Effector memory CD8-positive, alpha-beta T cell (primary cell): ENCODE measurements around the gene PNCK.
"Not testable (repeated sequence)": the region's sequence is repeated elsewhere in the genome, so short reads cannot be mapped to it uniquely, and the experiment has no call there.

Source experiments
- ATAC-seq: fragments of 150-1000 bp; cut with Tn5 transposase; replicated peaks from 2 replicates; pipeline ENCODE4 v1.10.0; 2021; ENCODE audit warnings: mild to moderate bottlenecking, moderate library complexity
- DNase-seq, 3 experiments: peaks; one replicate each; pipeline ENCODE4 v3.0.0; 2021
- H3K27ac Mint-ChIP-seq, 2 donors: one replicate each; pipeline ENCODE4 v1.8.0; 2022; ENCODE audit warnings: mild to moderate bottlenecking in 2 of 2, mixed read lengths in 2 of 2, moderate library complexity in 2 of 2
- H3K27me3 Mint-ChIP-seq, 2 donors: one replicate each; pipeline ENCODE4 v1.8.0; 2022; ENCODE audit warnings: mixed read lengths in 2 of 2
- H3K36me3 Mint-ChIP-seq: one replicate; pipeline ENCODE4 v1.8.0; 2022; ENCODE audit warnings: mild to moderate bottlenecking, moderate library complexity, mixed read lengths; ENCODE audit not compliant: insufficient read depth
- H3K4me1 Mint-ChIP-seq, 2 donors: one replicate each; pipeline ENCODE4 v1.8.0; 2022; ENCODE audit warnings: low read depth in 2 of 2, mixed read lengths in 2 of 2
- H3K4me3 Mint-ChIP-seq, 2 donors: one replicate each; pipeline ENCODE4 v1.8.0; 2022; ENCODE audit warnings: mild to moderate bottlenecking in 2 of 2, mixed read lengths in 2 of 2, moderate library complexity in 2 of 2
- H3K9me3 Mint-ChIP-seq, 2 donors: one replicate each; pipeline ENCODE4 v1.8.0; 2022; ENCODE audit warnings: mixed read lengths in 2 of 2

The PNCK gene

DNA sequence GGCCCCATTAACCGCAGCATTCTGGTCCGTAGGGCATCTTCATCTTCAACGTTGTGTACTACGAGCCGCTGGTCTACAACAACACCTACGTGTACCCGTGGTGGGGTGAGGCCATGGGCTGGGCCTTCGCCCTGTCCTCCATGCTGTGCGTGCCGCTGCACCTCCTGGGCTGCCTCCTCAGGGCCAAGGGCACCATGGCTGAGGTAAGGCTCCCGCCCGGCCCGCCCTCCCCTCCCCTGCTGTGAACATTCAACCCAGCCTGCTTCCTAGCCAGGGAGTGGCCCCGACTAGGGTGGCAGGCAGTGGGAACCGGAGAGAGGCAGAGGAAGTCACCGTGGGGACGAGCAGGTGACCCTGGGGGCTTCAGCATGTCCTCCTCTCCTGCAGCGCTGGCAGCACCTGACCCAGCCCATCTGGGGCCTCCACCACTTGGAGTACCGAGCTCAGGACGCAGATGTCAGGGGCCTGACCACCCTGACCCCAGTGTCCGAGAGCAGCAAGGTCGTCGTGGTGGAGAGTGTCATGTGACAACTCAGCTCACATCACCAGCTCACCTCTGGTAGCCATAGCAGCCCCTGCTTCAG lies 21.2 kb upstream of the PNCK start:
- Mint-ChIP-seq H3K27me3 (no peaks in the 10 kb centered on the region), H3K27ac (no peak overlapping the region), H3K36me3 (peaks cover 13% of the 10 kb centered on the region), H3K9me3 (no peaks in the 10 kb centered on the region), H3K4me1 (peaks cover 0 to 3% of the 10 kb centered on the region in 2 donors), H3K4me3 (no peak overlapping the region)
- ATAC-seq (no peak), DNase-seq (no peak)

- H3K4me3 Mint-ChIP-seq, H3K4me1 Mint-ChIP-seq, H3K27ac Mint-ChIP-seq, ATAC-seq, H3K9me3 Mint-ChIP-seq, DNase-seq, H3K27me3 Mint-ChIP-seq: not testable (repeated sequence)
- peaks cover 10% of the 10 kb centered on the region for H3K36me3 Mint-ChIP-seq
These were observed 20.6 kb upstream of the PNCK start for GRCh38 chrX:153694256-153694655.

DNA sequence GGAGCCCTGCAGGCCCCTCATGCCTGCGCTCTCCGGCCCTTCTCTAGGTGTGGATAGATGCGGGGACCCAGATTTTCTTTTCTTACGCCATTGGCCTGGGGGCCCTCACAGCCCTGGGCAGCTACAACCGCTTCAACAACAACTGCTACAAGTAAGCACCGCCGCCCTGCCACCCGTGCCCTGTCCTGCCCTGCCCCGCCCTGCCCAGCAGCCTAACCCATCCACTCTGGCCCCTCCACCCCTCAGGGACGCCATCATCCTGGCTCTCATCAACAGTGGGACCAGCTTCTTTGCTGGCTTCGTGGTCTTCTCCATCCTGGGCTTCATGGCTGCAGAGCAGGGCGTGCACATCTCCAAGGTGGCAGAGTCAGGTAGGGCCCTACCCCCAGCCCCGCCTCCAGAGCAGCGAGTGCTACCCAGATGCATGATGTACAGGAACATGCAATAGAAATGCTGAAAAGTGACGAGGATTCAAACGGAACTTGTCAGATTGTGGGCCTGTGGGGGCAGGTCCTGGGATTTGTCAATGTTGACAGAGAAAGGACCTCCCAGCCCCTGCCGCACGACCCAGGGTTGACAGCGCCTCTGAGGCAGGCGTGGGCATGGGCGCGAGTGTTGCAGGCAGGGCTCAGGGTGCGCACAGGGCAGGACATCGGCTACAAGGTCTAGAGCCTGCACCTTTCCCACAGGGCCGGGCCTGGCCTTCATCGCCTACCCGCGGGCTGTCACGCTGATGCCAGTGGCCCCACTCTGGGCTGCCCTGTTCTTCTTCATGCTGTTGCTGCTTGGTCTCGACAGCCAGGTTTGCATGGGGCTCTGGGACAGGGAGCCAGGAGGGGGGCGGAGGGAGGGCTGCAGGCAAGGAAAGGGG lies 19.8 kb upstream of the PNCK start:
- Mint-ChIP-seq H3K36me3 (peaks cover 10% of the 10 kb centered on the region), H3K4me1 (peaks cover 0 to 1% of the 10 kb centered on the region in 2 donors), H3K4me3 (no peak overlapping the region), H3K27ac (peak overlapping the region in 1 of 2 donors; percentile 17), H3K27me3 (no peaks in the 10 kb centered on the region), H3K9me3 (no peaks in the 10 kb centered on the region)
- ATAC-seq (no peak), DNase-seq (no peak)

DNA sequence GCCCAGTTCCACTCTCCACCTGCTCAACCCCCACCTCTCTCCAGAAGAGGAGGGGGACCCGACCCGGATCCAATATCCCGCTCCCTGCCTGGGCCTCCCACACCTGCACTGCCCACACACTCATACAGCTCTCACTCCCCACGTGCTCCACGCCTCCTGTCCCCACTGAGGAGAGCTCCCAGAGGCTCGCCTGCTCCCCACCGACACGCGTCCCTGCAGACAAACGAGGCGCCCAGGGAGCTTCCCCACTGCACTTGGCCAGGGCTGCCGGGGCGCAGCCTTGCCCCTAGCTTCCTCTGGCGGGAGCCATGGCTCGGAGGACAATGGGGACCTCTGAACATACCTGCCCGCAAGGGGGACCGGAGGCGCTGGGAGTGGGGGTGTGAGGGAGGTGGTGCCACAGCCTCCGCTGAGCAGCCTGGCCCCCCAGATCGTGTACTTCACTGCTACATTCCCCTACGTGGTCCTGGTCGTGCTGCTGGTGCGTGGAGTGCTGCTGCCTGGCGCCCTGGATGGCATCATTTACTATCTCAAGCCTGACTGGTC lies 19.1 kb upstream of the PNCK start:
- ATAC-seq (no peak), DNase-seq (no peak)
- H3K4me3 Mint-ChIP-seq = no peak overlapping the region
- H3K27ac Mint-ChIP-seq = no peak overlapping the region
- H3K4me1 Mint-ChIP-seq = peaks cover 0 to 1% of the 10 kb centered on the region in 2 donors
- no peaks in the 10 kb centered on the region for H3K27me3 Mint-ChIP-seq
- peaks cover 10% of the 10 kb centered on the region for H3K36me3 Mint-ChIP-seq
- no peaks in the 10 kb centered on the region for H3K9me3 Mint-ChIP-seq

GRCh38 chrX:153692003-153692402 lies 18.4 kb upstream of the PNCK start:
- Mint-ChIP-seq H3K27me3 (no peaks in the 10 kb centered on the region), H3K27ac (no peak overlapping the region), H3K9me3 (no peaks in the 10 kb centered on the region), H3K4me3 (no peak overlapping the region), H3K36me3 (peaks cover 9% of the 10 kb centered on the region), H3K4me1 (no peaks in the 10 kb centered on the region)
- DNase-seq (no peak), ATAC-seq (no peak)

DNA sequence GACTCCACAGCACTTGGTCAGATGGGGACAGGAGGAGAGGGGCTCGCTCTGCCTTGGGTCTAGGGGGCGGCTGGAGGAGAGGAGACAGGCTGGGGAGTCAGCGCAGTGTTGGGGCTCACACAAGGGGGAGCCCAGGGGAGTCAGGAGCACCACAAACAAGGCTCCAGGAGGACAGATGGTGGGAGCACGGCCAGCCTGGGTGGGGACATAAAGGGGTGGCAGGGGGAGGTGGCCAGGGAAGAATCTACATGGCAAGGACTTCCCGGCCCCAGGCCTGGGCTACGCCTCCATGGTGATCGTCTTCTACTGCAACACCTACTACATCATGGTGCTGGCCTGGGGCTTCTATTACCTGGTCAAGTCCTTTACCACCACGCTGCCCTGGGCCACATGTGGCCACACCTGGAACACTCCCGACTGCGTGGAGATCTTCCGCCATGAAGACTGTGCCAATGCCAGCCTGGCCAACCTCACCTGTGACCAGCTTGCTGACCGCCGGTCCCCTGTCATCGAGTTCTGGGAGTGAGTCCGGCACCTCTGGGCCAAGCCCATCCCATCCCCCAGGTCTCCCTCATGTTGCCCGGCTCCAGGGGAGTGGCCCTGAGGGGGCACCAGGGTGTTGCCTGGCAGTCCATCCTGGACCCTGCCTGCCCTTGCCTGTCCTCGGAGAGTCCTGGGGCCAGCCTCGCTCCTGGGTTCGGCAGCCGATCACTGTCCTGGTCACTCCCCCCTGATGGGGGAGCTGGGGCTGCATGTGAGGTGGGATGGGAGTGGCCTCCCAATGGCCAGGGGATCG lies 17.6 kb upstream of the PNCK start:
- not testable (repeated sequence) for H3K9me3 Mint-ChIP-seq, H3K4me3 Mint-ChIP-seq, H3K4me1 Mint-ChIP-seq, H3K27ac Mint-ChIP-seq, DNase-seq, H3K36me3 Mint-ChIP-seq, ATAC-seq, H3K27me3 Mint-ChIP-seq

GRCh38 chrX:153690466-153690865 lies 16.9 kb upstream of the PNCK start:
- Mint-ChIP-seq H3K4me1 (no peaks in the 10 kb centered on the region), H3K27ac (no peak overlapping the region), H3K9me3 (no peaks in the 10 kb centered on the region), H3K27me3 (peaks cover 0 to 8% of the 10 kb centered on the region in 2 donors), H3K4me3 (no peak overlapping the region), H3K36me3 (peaks cover 6% of the 10 kb centered on the region)
- DNase-seq = no peak
- no peak for ATAC-seq

DNA sequence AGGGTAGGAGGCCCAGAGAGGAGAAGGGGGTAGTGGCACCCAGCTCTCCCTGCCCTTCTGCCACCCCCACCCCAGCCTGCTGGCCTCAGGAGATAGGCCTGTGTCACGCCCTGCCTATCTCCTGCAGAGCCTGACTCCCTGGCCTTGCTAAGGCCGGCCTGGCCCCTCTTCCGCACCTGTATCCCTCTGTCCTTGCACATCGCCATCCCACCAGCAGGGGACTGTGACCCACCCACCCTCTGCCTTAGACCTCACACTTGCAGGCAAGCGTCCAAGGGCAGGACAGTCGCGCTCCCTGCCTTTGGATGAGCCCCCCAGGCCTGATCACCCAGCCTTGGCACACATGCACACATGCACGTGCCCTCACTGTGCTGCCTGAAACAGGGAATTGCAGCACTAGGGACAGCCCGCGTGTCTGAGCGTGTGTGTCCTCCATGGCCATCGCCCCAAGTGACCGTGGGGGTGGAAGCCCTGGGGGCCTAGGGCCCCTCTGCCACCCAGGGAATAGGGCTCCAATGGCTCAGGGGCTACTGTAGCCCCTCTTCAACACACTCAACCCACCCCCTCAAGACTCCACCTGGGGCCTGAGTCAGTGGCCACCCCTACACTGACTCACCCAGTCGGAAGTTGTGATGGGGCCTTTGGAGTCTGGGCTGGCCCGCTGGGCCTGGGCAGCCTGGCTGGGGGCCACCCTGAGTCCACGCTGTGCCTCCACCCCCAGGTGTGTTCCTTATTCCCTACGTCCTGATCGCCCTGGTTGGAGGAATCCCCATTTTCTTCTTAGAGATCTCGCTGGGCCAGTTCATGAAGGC lies 16.2 kb upstream of the PNCK start:
- peak overlapping the region in 1 of 2 donors; percentile 14 for H3K4me3 Mint-ChIP-seq
- peaks cover 3% of the 10 kb centered on the region for H3K36me3 Mint-ChIP-seq
- H3K27ac Mint-ChIP-seq = no peak overlapping the region
- ATAC-seq (no peak), DNase-seq (no peak)
- no peaks in the 10 kb centered on the region for H3K9me3 Mint-ChIP-seq
- H3K4me1 Mint-ChIP-seq = no peaks in the 10 kb centered on the region
- H3K27me3 Mint-ChIP-seq = peaks cover 0 to 8% of the 10 kb centered on the region in 2 donors

DNA sequence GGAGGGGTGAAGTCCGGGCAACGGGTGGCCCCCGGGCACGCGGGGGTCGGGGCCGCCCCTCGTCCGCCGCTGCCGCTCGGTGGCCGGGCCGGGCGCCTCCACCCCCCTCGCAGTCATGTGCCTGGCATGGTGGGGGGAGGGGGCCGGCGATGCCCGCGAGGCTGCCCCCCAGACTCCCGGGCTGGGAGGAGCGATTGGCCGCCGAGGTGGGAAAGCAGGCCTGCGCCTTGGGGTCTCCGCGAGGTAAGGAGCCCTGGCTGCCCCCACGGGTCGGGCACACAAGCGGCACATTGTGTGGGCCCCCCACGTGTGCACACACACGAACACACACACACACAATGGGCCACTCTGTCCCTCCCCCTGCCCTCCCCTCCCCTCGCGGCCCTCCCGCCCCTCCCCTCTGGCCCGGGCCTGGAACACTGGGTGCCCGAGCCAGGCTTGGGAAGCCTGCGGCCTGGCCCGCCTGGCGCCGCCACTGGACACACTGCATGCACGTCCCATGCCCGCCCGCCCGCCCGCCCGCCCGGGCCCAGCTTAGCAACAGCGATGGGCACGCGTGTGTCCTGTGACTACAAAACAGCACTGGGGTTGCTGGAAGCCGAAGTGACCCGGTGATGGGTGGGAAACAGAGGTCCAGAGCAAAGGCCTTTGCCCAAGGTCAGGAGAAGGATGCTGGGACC lies 15.4 kb upstream of the PNCK start:
- ATAC-seq (no peak), DNase-seq (no peak)
- no peaks in the 10 kb centered on the region for H3K9me3 Mint-ChIP-seq
- H3K4me3 Mint-ChIP-seq = peak overlapping the region in 1 of 2 donors; percentile 14
- H3K36me3 Mint-ChIP-seq = peaks cover under 1% of the 10 kb centered on the region
- no peaks in the 10 kb centered on the region for H3K4me1 Mint-ChIP-seq
- H3K27me3 Mint-ChIP-seq = peaks cover 0 to 8% of the 10 kb centered on the region in 2 donors
- no peak overlapping the region for H3K27ac Mint-ChIP-seq

GRCh38 chrX:153688506-153688905 lies 14.9 kb upstream of the PNCK start:
- no peak for DNase-seq
- H3K36me3 Mint-ChIP-seq = no peaks in the 10 kb centered on the region
- peaks cover 0 to 8% of the 10 kb centered on the region in 2 donors for H3K27me3 Mint-ChIP-seq

DNA sequence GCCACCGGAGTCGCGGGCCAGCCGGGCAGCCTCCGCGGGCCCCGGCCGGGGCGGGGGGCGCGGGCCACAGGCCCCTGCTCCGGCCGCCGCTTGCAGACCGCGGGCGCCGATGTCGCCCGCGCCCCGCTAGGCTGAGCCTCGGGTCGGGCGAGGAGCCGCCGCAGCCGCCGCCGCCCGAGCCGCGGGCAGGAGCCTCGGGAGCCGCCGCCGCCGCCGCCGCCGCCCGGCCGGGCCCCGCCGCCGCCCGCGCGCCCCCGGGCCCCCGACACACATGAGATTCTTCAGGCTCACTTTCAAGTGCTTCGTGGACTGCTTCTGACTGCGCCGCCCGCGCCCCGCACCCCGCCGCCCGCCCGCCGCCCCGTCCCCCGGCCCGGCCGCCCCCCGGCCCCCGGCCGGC lies 14.5 kb upstream of the PNCK start:
- Mint-ChIP-seq H3K4me1 (no peaks in the 10 kb centered on the region), H3K36me3 (no peaks in the 10 kb centered on the region), H3K9me3 (no peaks in the 10 kb centered on the region), H3K27ac (no peak overlapping the region), H3K27me3 (peaks cover 0 to 8% of the 10 kb centered on the region in 2 donors), H3K4me3 (peak overlapping the region; percentile 83 to 86)
- ATAC-seq (peak; percentile 47), DNase-seq (no peak)

More at GRCh38 chrX:153688506-153688905, 14.9 kb upstream of the PNCK start:
- H3K4me1 Mint-ChIP-seq = no peaks in the 10 kb centered on the region
- no peaks in the 10 kb centered on the region for H3K9me3 Mint-ChIP-seq
- no peak overlapping the region for H3K27ac Mint-ChIP-seq
- no peak overlapping the region for H3K4me3 Mint-ChIP-seq
- no peak for ATAC-seq
